Panc1 (cell line): ENCODE measurements around the gene ENPEP.

Source experiments
- POLR2AphosphoS5 ChIP-seq: IDR thresholded peaks from 2 replicates; pipeline ENCODE4 v1.6.1; 2012; ENCODE audit warnings: mild to moderate bottlenecking, low read depth, low read length, moderate library complexity
- TF ChIP-seq, protein P1 (sequence below): fragments of 450-650 bp; IDR thresholded peaks from 2 replicates; pipeline ENCODE4 v1.5.1; 2017; ENCODE audit warnings: mild to moderate bottlenecking

DNA sequence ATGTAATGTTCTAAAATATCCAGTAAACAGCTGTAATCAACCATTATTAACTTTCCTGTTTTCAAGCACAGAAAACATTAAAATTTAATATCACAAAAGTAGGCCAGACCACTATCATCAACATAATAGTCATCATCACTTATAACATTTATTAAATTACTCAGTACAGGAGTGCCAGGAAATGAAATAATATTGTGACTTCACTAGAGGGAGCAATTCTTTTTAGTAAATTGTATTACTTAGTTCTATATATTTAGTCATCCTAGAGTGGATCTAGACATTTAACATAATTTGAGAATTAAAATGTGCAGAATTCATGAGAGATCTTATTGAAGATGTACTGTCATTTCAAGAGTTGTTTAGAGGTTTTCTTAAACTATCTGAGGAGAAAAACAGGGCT is 113.3 kb downstream of the ENPEP start:
- TF ChIP-seq, protein P1, sequence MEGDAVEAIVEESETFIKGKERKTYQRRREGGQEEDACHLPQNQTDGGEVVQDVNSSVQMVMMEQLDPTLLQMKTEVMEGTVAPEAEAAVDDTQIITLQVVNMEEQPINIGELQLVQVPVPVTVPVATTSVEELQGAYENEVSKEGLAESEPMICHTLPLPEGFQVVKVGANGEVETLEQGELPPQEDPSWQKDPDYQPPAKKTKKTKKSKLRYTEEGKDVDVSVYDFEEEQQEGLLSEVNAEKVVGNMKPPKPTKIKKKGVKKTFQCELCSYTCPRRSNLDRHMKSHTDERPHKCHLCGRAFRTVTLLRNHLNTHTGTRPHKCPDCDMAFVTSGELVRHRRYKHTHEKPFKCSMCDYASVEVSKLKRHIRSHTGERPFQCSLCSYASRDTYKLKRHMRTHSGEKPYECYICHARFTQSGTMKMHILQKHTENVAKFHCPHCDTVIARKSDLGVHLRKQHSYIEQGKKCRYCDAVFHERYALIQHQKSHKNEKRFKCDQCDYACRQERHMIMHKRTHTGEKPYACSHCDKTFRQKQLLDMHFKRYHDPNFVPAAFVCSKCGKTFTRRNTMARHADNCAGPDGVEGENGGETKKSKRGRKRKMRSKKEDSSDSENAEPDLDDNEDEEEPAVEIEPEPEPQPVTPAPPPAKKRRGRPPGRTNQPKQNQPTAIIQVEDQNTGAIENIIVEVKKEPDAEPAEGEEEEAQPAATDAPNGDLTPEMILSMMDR, result no peak; the same call in 1 of the 2 replicates
- TF ChIP-seq POLR2AphosphoS5, result no peak
